GM13976 (cell line): Measurements from ENCODE around the gene SERPINB6.
"Not testable (repeated sequence)": the region's sequence is repeated elsewhere in the genome, so short reads cannot be mapped to it uniquely, and the experiment has no call there.

Source experiments
- DNase-seq: peaks from one replicate; pipeline ENCODE4 v3.0.0; 2012; ENCODE audit warnings: low spot score
- in situ Hi-C: fragments of 300-500 bp; cut with MboI; formaldehyde crosslinking; loops from one replicate; pipeline ENCODE4 v1.12.0; 2022; ENCODE audit warnings: low sequenced_read_pairs, mixed read lengths, inconsistent platforms; ENCODE audit not compliant: unreplicated experiment
- TF ChIP-seq, protein P1 (sequence below): IDR thresholded peaks from 2 replicates; pipeline ENCODE4 v1.5.1; 2012; ENCODE audit warnings: borderline replicate concordance, mild to moderate bottlenecking; ENCODE audit not compliant: insufficient read depth; ENCODE audit errors: extremely low read depth, missing control alignments, control extremely low read depth

Gene SERPINB6

DNA sequence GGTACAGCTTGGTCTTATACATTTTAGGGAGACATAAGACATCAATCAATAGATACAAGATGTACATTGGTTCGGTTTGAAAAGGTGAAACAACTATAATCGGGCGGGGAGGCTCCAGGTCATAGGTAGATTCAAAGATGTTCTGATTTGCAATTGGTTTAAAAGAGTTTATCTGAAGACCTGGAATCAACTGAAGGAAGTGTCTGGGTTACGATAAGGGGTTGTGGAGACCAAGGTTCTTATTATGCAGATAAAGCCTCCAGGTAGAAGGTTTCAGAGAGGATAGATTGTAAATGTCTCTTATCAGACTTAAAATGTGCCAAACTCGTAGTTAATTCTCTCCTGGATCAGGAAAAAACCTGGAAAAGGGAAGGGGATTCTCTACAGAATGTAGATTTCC, 5.9 kb upstream of the SERPINB6 start:
- in situ Hi-C loops: no loop called here
- no peak for DNase-seq
- TF ChIP-seq, protein P1, sequence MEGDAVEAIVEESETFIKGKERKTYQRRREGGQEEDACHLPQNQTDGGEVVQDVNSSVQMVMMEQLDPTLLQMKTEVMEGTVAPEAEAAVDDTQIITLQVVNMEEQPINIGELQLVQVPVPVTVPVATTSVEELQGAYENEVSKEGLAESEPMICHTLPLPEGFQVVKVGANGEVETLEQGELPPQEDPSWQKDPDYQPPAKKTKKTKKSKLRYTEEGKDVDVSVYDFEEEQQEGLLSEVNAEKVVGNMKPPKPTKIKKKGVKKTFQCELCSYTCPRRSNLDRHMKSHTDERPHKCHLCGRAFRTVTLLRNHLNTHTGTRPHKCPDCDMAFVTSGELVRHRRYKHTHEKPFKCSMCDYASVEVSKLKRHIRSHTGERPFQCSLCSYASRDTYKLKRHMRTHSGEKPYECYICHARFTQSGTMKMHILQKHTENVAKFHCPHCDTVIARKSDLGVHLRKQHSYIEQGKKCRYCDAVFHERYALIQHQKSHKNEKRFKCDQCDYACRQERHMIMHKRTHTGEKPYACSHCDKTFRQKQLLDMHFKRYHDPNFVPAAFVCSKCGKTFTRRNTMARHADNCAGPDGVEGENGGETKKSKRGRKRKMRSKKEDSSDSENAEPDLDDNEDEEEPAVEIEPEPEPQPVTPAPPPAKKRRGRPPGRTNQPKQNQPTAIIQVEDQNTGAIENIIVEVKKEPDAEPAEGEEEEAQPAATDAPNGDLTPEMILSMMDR: no peak

DNA sequence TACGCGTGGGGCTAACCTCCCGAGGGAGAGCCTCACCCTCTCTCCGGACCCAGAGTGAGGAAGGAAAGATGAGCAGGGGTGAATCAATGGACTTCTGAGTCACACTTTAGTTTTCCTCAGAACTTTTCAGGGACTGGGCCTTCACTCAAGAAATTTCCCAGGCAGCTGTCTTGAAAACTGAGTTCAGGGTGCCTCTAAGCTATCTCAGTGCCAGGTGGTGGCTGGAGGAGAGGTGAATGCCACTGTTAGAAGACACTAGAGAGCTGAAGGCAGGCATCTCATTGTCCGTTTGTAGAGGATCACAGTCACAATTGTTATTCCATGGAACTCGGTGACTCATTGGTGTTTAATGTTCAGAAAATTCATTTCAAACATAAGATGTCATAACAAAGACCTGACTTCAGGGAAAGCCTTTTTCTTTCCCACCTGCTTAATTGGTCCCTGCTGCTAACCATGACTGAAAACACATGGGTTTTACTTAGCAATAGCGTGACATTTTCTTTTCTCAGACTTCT, 5.3 kb upstream of the SERPINB6 start:
- TF ChIP-seq, protein P1: no peak
- no peak for DNase-seq
- in situ Hi-C loops: no loop called here

DNA sequence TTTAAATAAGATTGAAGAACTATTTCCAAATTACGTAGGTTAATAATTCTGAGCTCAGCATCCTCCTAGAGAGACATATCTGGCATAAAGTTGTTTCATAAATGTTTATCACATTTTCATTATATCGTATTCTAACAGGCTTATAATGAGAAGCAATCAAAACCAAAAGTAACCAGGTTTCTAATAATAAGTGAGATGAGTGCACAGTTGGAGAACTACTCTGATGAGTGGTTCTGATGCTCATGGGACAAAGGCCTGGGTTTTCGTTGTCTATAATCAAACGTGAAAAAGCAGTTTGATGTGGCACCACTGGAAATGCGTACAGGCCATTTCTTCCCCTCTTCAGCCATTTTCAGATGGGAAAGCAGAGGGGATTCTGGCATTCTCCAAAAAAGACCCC, 4.7 kb upstream of the SERPINB6 start:
- in situ Hi-C loops: no loop called here
- DNase-seq: no peak
- TF ChIP-seq, protein P1: no peak

DNA sequence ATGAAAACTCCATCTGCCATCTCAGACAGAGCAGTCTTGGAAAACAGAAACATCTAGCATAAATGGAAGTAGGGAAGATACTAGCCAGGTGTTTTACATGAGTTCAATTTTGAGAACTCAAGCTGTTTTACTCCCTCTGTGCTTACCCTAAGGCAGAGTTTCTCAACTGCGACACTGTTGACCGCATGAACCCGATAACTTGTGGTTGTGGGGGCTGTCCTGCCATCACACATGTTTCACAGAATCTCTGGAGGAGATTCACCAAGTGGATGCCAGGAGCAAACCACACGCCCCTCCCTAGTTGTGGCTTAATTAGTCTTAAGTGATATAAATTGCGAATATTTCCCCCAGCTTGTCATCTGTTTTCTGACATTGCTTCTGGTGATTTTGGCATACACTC, 2.3 kb upstream of the SERPINB6 start:
- no peak for DNase-seq
- in situ Hi-C loops: no loop called here
- TF ChIP-seq, protein P1: no peak

DNA sequence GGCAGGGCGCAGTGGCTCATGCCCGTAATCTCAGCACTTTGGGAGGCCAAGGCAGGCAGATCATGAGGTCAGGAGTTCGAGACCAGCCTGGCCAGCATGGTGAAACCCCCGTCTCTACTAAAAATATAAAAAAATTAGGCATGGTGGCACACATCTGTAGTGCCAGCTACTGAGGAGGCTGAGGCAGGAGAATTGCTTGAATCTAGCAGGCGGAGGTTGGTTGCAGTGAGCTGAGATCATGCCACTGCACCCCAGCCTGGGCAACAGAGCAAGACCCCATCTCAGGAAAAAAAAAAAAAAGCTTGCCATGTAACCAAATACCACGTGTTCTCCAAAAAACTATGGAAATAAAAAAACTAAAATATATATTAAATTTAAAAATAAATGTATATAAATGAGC, 1.8 kb upstream of the SERPINB6 start:
- DNase-seq, in situ Hi-C loops: not testable (repeated sequence)

DNA sequence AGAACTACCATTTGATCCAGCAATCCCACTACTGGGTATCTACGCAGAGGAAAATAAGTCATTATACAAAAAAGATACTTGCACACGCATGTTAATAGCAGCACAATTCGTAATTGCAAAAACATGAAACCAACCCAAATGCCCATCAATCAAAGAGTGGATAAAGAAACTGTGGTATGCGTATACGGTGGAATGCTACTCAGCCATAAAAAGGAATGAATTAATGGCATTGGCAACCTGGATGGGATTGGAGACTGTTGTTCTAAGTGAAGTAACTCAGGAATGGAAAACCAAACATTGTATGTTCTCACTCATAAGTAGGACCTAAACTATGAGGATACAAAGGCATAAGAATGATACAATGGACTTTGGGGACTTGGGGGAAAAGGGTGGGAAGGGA, 1.3 kb upstream of the SERPINB6 start:
- in situ Hi-C loops: not testable (repeated sequence)

DNA sequence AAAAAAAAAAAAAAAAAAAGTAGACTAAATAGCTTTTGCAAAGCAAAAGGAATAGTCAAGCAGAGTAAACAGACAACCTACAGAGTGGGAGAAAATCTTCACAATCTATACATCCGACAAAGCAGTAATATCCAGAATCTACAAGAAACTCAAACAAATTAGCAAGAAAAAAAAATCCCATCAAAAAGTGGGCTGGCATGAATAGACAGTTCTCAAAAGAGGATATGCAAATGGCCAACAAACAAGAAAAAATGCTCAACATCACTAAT, 786 bp upstream of the SERPINB6 start:
- in situ Hi-C loops, DNase-seq: not testable (repeated sequence)

More for the DNA sequence above, 1.3 kb upstream of the SERPINB6 start:
- not testable (repeated sequence) for DNase-seq

DNA sequence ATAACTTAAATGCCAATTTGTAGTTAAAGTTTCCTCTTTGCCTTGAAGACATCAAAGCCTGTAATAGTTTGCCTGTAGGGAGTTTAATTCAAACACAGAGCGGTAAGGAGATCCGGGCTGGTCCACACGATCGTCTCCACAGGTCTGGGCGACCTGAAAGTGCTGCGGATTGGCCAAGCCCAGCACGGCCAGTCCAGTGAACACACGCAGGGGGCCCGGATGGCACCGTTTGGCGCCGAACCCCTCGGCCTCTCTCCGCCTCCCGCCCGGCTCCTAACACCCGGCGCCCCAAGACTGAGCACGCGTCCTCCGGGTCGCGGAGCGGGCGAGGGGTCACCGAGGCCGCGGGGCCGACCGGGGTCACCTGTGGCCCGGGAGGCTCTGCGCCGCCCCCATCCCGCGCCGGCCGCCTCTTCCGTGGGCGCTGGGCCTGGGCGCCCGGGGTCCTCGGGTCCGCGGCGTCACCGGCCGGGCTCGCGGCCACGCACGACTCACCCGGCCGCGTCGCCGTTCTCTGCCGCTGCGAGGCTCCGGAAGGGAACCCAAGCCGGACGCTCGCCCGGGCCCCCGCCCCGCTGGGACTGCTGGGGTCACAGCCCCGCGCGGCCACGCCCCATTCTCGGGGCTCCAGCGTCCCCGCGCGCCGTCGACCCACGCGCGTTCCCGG, 481 bp downstream of the SERPINB6 start:
- TF ChIP-seq, protein P1: no peak
- DNase-seq: peak; percentile 63
- in situ Hi-C loops: no loop called here
